Medulla oblongata (tissue), 1 donor: ENCODE results near the gene SYT9.
A peak's percentile ranks its signal among the peaks of the same experiment; 100 is the strongest.
"Not testable (repeated sequence)": the region's sequence is repeated elsewhere in the genome, so short reads cannot be mapped to it uniquely, and the experiment has no call there.

Experiments used
- DNase-seq: peaks from one replicate; pipeline ENCODE4 v3.0.0-alpha.2; 2015; ENCODE audit errors: extremely low spot score

Gene SYT9

DNA sequence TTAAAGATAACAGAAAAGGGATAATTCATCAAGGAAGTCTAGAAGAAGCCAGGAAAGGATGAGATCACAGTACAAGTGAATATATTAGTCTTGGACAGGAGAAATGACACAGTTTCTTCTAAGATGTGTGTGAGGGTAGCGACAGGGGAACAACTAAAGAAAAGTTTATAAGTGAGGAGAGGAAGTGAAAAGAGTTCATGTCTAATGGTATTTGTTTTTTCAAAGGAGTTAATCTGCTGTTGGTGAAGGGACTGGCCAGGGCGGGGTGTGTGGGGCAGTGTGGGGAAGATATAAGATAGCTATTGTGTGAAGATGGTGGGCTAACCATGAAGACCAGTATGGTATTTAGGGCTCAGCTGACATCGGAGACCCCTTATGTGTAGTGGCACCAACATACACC is 254.5 kb downstream of the SYT9 start:
- no peak for DNase-seq

DNA sequence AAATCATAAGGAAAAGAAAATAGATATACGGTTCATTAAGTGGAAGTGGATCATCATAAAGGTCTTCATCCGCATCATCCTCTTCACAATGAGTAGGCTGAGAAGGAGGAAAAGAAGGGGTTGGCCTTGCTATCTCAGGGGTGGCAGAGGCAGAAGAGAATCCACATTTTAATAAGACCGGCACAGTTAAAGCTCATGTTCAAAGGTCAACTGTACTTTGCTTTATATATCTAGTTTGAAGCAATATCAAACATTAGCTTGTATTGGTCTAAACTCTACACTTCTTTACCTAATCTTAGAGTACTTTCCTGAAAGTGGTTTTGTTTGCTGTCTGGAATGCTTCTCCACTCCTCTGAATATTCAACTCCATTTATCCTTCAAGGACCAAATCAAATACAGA is 256.4 kb downstream of the SYT9 start:
- no peak for DNase-seq

DNA sequence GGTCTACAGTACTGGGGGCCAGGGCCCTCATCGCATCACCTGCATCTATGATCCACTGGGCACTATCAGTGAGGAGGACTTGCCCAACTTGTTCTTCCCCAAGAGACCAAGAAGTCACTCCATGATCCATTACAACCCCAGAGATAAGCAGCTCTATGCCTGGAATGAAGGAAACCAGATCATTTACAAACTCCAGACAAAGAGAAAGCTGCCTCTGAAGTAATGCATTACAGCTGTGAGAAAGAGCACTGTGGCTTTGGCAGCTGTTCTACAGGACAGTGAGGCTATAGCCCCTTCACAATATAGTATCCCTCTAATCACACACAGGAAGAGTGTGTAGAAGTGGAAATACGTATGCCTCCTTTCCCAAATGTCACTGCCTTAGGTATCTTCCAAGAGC is 258.3 kb downstream of the SYT9 start:
- DNase-seq: no peak

DNA sequence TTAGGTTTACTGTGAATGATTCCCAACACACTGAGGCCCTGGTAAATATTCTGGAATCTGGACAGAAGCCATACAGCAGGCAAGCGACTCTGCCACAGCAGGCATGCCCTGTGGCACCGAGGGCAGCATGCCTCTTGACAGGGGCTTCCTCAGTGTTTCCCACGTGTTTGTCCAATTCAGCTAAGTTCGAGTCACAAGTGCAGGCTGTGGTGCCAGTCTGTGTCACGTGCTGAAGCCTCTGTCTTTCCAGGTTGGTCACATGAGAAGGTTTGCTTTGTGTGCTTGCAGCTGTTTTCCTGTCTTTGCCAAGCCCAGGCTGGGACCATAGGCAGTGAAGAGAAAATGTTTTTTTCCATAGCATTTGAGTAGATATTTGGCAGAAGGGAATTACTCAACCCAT is 259.7 kb downstream of the SYT9 start:
- DNase-seq: peak; percentile 94

DNA sequence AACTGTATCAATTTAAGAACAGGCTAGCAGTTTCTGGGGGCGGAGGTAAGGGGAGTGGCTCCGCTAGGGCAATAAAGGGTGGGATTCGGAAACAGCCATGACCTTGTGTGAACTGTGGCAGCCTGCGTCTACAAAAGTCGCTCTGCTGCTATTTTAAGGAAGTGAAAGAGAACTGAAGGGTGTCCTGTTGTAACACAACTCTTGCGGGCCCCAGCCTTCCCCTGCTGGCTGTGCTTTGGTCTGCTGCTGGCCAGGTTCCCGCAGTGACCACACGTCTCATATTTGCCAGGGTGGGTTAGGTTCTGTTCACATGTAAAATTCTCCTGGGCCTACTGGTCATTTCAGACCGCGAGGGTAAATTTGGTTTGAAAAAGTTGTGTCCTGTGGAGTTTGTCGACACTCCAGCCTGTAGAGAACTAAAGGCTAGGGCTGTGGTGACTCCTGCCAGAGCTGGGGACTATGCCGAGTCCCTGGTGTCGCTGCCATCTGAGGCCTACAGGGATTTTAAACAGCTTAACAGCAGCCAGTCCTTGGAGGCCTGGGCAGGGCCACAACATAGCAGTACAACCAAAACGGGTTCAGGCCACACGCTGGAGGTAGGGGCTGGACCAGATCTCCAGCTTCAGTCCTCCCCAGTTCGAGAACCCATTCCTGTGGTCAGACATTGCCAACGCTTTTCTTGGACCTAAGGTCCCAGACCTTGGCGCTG is 261.0 kb downstream of the SYT9 start:
- peak; percentile 78 for DNase-seq

DNA sequence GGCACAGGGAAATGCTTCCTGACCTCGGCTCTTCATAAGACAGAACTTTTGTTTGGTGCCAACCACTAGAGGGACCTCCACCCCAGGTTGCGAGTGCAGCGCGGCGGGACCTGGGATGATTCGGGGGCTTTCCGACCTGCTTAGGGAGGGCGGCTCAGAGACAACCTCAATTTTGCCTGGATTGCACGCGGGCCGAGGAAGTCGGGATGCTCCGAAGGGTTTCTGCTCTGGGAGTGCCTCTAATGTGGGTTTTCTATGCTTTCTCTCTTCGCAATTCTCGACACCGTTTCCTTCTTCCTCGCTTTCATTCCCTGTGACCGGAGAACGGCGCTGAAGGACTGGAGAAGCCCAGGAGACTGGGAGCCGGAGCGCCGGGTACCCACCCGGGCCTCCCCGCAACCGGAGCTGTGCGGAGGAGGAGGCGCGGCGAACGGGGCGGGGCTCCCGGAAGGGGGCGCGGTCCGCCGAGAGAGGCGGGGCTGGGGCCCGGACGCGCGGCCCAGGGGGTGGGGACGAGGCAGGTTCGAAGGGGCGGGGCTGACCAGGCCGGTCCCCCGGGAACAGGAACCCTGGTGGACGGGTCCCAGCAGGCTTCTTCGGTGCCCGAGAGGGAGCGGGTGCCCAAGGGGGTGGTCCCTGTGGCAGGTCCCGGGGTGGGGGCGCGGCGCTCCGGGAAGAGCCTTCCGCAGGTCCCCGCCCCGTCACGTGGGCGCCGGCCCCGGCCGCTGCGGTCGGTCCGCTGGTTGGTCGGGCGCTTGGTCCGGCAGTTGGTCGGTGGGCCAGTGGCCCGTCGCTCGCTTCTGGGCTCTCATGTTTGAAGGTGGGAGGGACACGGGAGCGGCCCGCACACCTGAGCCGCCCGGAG is 261.8 kb downstream of the SYT9 start, which contains the start of gene PPFIBP2:
Gene PPFIBP2, plus strand, starts transcription at position 766 of the 865 bp plus-strand sequence. CDS start 35,477 bp downstream, outside the sequence.
- DNase-seq: peak; percentile 92

DNA sequence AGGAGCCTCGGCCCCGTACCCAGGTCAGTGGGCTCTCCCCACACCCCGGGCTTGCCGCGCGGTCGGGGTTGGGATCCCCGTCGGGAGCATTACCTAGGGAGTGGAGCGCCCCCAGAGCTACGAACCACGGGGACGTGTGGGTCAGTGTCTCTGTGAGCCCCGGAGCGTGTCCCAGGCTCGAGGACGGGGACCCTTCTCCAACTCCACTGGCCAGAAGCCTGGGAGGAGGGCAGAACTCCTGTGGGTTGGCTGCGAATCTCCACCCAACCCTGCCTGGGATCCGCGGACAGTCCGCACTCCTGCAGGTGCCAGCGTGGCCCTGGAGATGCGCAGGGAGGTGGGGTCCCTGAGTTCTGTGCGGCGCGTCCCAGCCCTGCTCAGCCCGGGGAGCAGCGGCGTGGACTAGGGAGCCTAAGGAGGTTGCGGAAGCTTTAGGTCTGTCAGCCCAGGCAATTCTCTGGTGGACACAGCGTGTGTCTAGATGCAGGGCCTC is 262.4 kb downstream of the SYT9 start:
- peak; percentile 60 for DNase-seq

DNA sequence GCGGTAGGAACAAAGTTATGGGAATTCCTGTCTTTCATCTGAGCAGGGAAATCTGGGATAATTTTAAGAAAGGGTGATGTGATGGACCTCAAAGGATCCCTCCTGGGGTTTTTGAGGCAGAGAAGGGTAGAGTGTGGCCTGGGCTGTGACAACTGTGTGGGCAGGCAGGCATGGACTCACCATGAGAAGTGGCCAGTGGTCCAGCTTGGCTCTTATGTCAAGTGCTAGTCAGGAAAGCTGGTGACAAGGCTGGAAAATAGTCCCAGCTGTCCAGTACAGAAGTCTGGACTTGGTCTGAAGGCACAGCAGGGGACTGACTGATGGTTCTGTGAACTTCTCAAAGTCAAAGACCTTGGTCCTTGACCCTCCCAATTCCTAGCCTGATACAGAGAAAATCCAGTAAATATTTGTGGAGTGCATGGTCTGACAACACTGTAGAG is 263.8 kb downstream of the SYT9 start:
- DNase-seq: no peak

DNA sequence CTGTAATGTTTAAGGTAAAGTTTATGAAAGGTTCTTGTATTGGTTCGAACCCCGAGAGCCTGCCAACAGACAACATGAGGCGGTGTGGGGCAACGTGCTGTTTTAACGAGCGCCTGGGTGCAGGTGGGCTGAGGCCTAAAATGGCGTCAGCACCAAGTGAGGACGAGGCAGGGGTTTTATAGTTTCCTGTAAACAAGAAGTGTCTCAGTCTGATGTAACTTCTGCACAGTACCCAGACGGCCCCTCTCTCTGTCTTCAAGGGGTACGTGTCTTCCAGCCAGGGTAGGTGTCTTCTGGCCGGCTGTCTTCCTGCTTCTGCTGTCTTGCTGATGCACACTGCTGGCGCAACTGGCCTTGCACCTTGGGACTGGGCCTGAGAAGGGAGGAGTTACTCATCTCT is 264.8 kb downstream of the SYT9 start:
- no peak for DNase-seq

DNA sequence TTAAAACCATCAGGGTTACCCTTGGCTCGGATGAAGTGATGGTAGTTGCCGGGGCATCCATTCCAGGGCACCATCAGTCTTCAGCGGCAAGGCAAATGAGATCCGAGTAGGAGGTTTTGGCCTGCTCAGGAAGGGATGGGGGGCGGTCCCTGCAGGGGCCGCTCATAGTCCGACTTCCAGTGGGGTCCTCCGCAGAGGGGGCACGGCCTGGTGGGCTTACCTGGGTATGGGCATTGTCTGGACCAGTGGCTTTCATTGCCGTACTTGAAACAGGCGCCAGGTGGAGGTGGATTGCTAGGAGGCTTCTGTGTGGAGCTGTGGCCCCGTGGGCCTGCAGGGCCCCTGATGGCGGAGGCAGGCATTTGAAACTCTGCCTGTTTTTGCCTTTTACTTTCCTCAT is 266.0 kb downstream of the SYT9 start:
- DNase-seq: not testable (repeated sequence)
